ENCODE measurements around the gene GM2A. TPM values are rescaled to one million over a fixed set of nuclear protein-coding genes. Genes with fewer than 3 reads are reported as not detected.
"Not testable (repeated sequence)": the region's sequence is repeated elsewhere in the genome, so short reads cannot be mapped to it uniquely, and the experiment has no call there.

Gene GM2A
- polyA plus RNA-seq, 1 donor from 2014 or later: 31.5 TPM

DNA sequence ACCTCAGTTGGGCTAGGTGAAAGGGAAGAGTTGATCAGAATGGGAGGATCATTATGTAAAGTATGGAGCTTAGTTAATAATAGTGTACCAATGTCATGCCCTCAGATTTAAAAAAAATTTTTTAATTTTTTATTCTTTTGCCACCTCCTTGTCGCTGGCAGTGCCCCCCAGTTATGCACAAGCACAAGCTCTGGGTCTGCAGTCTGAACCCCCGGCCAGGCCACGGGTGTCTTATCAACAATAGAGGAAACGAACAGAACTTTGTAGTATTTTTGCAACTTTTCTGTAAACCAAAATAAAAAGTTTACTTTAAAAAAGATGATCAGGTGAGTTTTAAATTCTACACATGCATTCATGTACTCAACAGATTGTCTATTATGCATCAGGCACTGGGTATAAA lies 1.4 kb upstream of the GM2A start:
- peaks cover 15 to 34% (median 32%) of the 10 kb centered on the region in 3 donors for H3K4me1 Mint-ChIP-seq
- peak overlapping the region; percentile 93 to 99 (median 96) for H3K4me3 Mint-ChIP-seq
- no peaks in the 10 kb centered on the region for H3K9me3 Mint-ChIP-seq
- H3K27me3 Mint-ChIP-seq: no peaks in the 10 kb centered on the region
- peak overlapping the region in 2 of 3 donors; percentile 87 to 94 for H3K27ac Mint-ChIP-seq
- H3K36me3 Mint-ChIP-seq: no peaks in the 10 kb centered on the region

DNA sequence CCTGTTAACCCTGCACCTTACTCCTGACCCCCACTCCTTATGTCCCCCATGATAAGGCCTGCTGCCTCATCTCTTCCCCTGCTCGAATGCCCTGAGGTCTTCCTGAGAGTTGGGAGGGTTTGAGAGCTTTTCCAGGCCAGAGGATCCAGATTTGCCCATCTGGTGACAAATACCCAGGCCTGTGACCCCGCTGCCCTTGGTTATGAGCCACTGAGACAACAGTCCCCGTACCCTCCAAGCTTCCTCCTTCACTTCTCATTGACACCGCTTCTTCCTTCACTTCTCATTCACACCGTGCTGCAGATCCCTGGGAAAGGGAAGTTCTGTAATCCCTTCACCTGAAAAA lies 593 bp downstream of the GM2A start:
- no peaks in the 10 kb centered on the region for H3K9me3 Mint-ChIP-seq
- H3K4me3 Mint-ChIP-seq: peak overlapping the region; percentile 93 to 99 (median 96)
- H3K4me1 Mint-ChIP-seq: peaks cover 26 to 53% (median 51%) of the 10 kb centered on the region in 3 donors
- peaks cover 1% of the 10 kb centered on the region for H3K27me3 Mint-ChIP-seq
- no peaks in the 10 kb centered on the region for H3K36me3 Mint-ChIP-seq
- peak overlapping the region; percentile 87 to 98 (median 89) for H3K27ac Mint-ChIP-seq

DNA sequence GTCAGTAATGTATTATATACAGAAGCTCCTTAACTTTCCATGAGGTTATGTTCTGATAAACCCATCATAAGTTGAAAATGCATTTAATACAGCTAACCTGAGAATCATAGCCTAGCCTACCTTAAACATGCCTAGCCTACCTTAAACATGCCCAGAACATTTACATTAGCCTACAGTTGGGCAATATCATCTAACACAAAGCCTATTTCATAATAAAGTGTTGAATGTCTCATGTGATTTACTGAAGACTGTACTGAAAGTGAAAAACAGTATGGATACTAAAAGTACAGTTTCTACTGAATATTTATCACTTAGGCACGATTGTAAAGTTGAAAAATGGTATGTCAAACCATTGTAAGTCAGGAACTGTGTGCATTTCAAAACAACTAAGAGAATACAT lies 1.6 kb downstream of the GM2A start:
- H3K4me3 Mint-ChIP-seq: peak overlapping the region; percentile 93 to 99 (median 96)
- peaks cover 26 to 61% (median 58%) of the 10 kb centered on the region in 3 donors for H3K4me1 Mint-ChIP-seq
- H3K27me3 Mint-ChIP-seq: peaks cover 1% of the 10 kb centered on the region

DNA sequence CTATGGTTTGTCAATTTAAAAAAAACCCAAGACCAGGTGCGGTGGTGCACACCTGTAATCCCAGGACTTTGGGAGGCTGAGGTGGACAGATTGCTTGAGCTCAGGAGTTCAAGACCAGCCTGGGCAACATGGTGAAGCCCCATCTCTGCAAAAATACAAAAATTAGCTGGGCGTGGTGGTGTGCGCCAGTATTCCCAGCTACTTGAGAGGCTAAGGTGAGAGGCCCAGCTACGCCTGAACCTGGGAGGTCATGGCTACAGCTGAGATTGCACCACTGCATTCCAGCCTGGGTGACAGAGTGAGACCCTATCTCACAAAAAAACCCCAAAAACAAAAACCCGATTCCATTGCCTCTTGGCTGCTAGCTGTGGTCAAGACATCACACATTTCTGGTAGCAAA lies 2.0 kb downstream of the GM2A start:
- Mint-ChIP-seq H3K4me1 (peaks cover 26 to 63% (median 58%) of the 10 kb centered on the region in 3 donors), H3K27ac (peak overlapping the region; percentile 89 to 99 (median 97)), H3K4me3 (peak overlapping the region; percentile 93 to 99 (median 96))
- not testable (repeated sequence) for H3K9me3 Mint-ChIP-seq, H3K36me3 Mint-ChIP-seq, H3K27me3 Mint-ChIP-seq

More for the DNA sequence above, 1.6 kb downstream of the GM2A start:
- Mint-ChIP-seq H3K9me3 (no peaks in the 10 kb centered on the region), H3K27ac (peak overlapping the region; percentile 87 to 99 (median 89)), H3K36me3 (no peaks in the 10 kb centered on the region)

DNA sequence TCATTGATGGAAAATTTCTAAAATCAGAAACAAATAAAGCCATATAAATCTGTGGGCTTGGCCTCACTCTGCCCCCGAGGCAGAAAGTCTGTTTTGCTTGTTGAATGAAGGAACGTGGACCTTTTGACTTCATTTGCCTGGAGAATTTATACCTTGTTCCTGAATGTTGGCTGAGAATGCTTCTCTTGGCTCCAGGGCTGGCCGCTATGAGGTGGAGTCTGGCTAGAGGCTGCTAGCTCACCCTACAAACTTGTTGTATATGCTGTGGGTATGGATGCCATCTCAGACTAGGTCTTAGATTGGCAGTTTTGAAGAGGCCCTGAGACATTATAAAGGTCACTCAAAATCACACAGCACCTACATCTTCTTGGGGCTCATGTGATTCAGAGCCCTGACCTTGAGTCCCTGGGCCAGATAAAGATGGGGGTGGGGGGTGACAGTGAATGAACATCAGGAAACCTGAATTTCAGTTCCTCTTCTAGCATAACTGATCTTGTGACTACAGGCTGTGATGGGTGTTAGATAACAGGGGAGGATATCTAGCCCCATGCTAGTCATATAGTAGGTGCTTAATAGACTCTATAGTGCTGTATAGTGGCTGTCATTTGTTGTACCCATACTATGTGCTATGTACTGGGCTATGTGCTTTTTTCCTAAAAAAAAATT lies 2.8 kb downstream of the GM2A start:
- peaks cover 1% of the 10 kb centered on the region for H3K27me3 Mint-ChIP-seq
- no peaks in the 10 kb centered on the region for H3K36me3 Mint-ChIP-seq
- no peaks in the 10 kb centered on the region for H3K9me3 Mint-ChIP-seq
- H3K4me1 Mint-ChIP-seq: peaks cover 26 to 60% (median 58%) of the 10 kb centered on the region in 3 donors
- H3K4me3 Mint-ChIP-seq: peak overlapping the region; percentile 80 to 95 (median 90)
- H3K27ac Mint-ChIP-seq: peak overlapping the region; percentile 89 to 99 (median 97)

DNA sequence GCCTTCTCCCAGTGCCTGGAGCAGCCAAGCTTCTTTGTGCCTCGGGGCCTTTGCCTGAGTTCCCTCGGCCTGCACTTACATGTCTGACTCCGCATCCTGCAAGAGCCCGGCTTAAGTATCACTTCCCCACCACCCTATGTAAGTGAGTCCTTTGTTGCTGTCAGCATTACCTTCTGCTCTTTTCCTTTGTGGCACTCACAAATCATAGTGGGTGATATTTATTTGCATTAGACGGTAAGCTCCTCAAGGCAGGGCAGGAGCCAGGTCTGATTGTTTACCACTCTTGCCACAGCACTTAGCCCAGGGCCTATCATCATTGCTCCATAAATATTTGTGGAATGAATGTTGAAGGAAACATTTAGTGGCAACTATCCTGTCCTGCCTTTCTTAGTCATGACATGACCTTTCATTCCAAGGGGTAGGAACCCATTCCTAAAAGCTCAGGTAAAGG lies 4.8 kb downstream of the GM2A start:
- H3K36me3 Mint-ChIP-seq: no peaks in the 10 kb centered on the region
- peaks cover 1% of the 10 kb centered on the region for H3K27me3 Mint-ChIP-seq
- no peaks in the 10 kb centered on the region for H3K9me3 Mint-ChIP-seq
- H3K4me1 Mint-ChIP-seq: peaks cover 32 to 56% (median 55%) of the 10 kb centered on the region in 3 donors
- peak overlapping the region; percentile 82 to 99 (median 97) for H3K27ac Mint-ChIP-seq
- peak overlapping the region; percentile 59 to 84 (median 80) for H3K4me3 Mint-ChIP-seq

GRCh38 chr5:151258201-151258611 lies 5.2 kb downstream of the GM2A start:
- Mint-ChIP-seq H3K27ac (peak overlapping the region; percentile 82 to 99 (median 97)), H3K4me1 (peaks cover 32 to 57% (median 54%) of the 10 kb centered on the region in 3 donors), H3K36me3 (peaks cover 2% of the 10 kb centered on the region), H3K27me3 (peaks cover 1% of the 10 kb centered on the region), H3K4me3 (peak overlapping the region in 2 of 4 donors; percentile 80), H3K9me3 (no peaks in the 10 kb centered on the region)

GRCh38 chr5:151258816-151259215 lies 5.8 kb downstream of the GM2A start:
- Mint-ChIP-seq H3K36me3 (peaks cover 2% of the 10 kb centered on the region), H3K4me1 (peaks cover 32 to 59% (median 54%) of the 10 kb centered on the region in 3 donors), H3K9me3 (no peaks in the 10 kb centered on the region), H3K27me3 (peaks cover 1% of the 10 kb centered on the region), H3K27ac (peak overlapping the region; percentile 82 to 99 (median 97)), H3K4me3 (peak overlapping the region in 1 of 4 donors; percentile 21)

- H3K36me3 Mint-ChIP-seq: peaks cover 7% of the 10 kb centered on the region
- H3K4me3 Mint-ChIP-seq: no peak overlapping the region
- H3K4me1 Mint-ChIP-seq: peaks cover 34 to 53% (median 46%) of the 10 kb centered on the region in 3 donors
- H3K27ac Mint-ChIP-seq: no peak overlapping the region
- no peaks in the 10 kb centered on the region for H3K9me3 Mint-ChIP-seq
- peaks cover 1% of the 10 kb centered on the region for H3K27me3 Mint-ChIP-seq
Observed at GRCh38 chr5:151259931-151260330, 6.9 kb downstream of the GM2A start.

- Mint-ChIP-seq H3K27ac (no peak overlapping the region), H3K9me3 (no peaks in the 10 kb centered on the region), H3K36me3 (peaks cover 9% of the 10 kb centered on the region), H3K4me3 (no peak overlapping the region), H3K4me1 (peaks cover 17 to 32% (median 24%) of the 10 kb centered on the region in 3 donors), H3K27me3 (no peaks in the 10 kb centered on the region)
Observed at GRCh38 chr5:151262532-151262931, 9.5 kb downstream of the GM2A start.

DNA sequence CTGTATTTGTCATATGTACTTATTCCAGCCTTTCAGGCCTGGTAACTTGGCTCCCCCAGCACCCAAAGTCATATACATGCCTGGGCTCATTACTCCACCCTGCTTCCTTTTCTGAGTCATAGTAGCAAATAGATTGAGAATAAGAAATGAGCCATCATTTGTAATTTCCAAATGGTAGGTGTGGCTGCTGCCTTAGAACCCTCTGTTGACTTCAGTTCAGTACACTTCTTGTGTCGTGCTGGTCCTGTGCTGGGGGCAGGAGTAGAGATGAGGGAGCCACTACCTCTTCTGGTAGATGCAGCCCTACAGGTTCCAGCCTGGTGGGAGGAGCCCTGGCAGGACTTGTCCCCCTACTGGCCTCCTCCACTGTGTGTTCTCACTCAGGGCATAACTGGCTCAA lies 11.1 kb downstream of the GM2A start:
- peak overlapping the region; percentile 19 to 91 (median 84) for H3K27ac Mint-ChIP-seq
- no peaks in the 10 kb centered on the region for H3K27me3 Mint-ChIP-seq
- no peak overlapping the region for H3K4me3 Mint-ChIP-seq
- peaks cover 9% of the 10 kb centered on the region for H3K36me3 Mint-ChIP-seq
- peaks cover 9 to 18% (median 12%) of the 10 kb centered on the region in 3 donors for H3K4me1 Mint-ChIP-seq
- H3K9me3 Mint-ChIP-seq: no peaks in the 10 kb centered on the region

DNA sequence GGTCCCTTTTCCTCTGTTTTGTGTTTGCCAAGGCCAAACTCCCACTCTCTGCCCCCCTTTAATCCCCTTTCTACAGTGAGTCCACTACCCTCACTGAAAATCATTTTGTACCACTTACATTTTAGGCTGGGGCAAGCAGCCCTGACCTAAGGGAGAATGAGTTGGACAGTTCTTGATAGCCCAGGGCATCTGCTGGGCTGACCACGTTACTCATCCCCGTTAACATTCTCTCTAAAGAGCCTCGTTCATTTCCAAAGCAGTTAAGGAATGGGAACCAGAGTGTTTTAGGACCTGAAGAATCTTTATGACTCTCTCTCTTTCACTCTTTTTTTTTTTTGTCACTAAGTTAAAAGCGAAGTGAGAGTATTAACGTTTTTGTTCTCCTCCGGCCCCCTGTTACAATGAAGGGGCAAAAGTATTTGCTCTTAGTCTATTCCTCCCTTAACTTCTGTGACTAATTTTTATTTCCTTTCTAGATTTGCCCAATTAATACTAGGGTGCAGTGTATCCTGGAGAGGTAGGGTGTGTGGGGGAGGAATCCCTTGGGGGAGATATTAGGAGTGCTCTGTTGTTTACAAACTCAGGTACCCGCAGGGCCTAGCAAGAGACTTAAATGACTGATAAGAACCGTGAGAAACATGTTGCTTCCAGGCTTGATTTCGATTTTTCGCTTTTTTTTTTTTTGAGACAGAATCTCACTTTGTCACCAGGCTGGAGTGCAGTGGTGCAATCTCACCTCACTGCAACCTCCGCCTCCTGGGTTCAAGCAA lies 14.7 kb downstream of the GM2A start:
- Mint-ChIP-seq H3K4me1 (peaks cover 3 to 11% (median 6%) of the 10 kb centered on the region in 3 donors), H3K4me3 (no peak overlapping the region), H3K9me3 (no peaks in the 10 kb centered on the region), H3K27me3 (no peaks in the 10 kb centered on the region), H3K27ac (no peak overlapping the region), H3K36me3 (peaks cover 9% of the 10 kb centered on the region)

- Mint-ChIP-seq H3K27ac (no peak overlapping the region), H3K4me3 (no peak overlapping the region), H3K27me3 (no peaks in the 10 kb centered on the region), H3K36me3 (no peaks in the 10 kb centered on the region), H3K9me3 (no peaks in the 10 kb centered on the region), H3K4me1 (no peaks in the 10 kb centered on the region)
Observed at GRCh38 chr5:151270599-151270998, 17.6 kb downstream of the GM2A start.

DNA sequence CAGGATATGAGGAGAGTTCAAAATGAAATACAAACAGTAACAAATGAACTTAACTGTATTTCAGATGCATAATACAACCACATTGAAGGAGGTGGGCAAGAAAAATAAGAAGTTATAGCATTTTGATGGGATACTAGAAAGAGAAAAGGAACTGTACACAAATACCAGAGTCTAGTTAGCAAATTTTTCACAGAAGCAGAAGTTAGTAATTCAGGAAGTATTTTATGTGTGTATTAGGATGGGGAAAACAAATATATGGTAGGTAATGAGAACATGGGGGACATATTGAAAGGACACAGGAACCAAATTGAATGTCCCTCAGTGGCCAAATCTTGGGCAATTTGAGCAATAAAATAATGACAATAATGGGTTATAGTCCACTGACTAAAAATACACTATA lies 18.4 kb downstream of the GM2A start:
- no peaks in the 10 kb centered on the region for H3K36me3 Mint-ChIP-seq
- no peaks in the 10 kb centered on the region for H3K4me1 Mint-ChIP-seq
- no peaks in the 10 kb centered on the region for H3K9me3 Mint-ChIP-seq
- no peaks in the 10 kb centered on the region for H3K27me3 Mint-ChIP-seq
- no peak overlapping the region for H3K4me3 Mint-ChIP-seq
- H3K27ac Mint-ChIP-seq: no peak overlapping the region

GRCh38 chr5:151274666-151275065 lies 21.7 kb downstream of the GM2A start:
- H3K27ac Mint-ChIP-seq: no peak overlapping the region
- H3K27me3 Mint-ChIP-seq: no peaks in the 10 kb centered on the region

More at GRCh38 chr5:151274666-151275065, 21.7 kb downstream of the GM2A start:
- H3K4me3 Mint-ChIP-seq: no peak overlapping the region
- no peaks in the 10 kb centered on the region for H3K9me3 Mint-ChIP-seq
- H3K4me1 Mint-ChIP-seq: no peaks in the 10 kb centered on the region
- no peaks in the 10 kb centered on the region for H3K36me3 Mint-ChIP-seq

All from IgD-negative memory B cell (primary cell).